Activated CD4-positive, alpha-beta T cell treated with anti-CD3 and anti-CD28 coated beads, Interleukin-2, amount 50 U/mL, for 16 hours (primary cell): Measurements from ENCODE around the gene LINGO1.

Experiments
- DNase-seq: peaks from one replicate; pipeline ENCODE4 v3.0.0-alpha.2; 2020

LINGO1 gene

GRCh38 chr15:77567202-77567601 is 65.5 kb downstream of the LINGO1 start:
- DNase-seq = no peak

- DNase-seq = no peak
Observed at GRCh38 chr15:77566092-77566491, 66.6 kb downstream of the LINGO1 start.

- no peak for DNase-seq
Observed at GRCh38 chr15:77565378-77565915, 67.3 kb downstream of the LINGO1 start.

- DNase-seq = no peak
Observed at GRCh38 chr15:77564938-77565337, 67.8 kb downstream of the LINGO1 start.

- no peak for DNase-seq
Observed at GRCh38 chr15:77564341-77564740, 68.4 kb downstream of the LINGO1 start.

GRCh38 chr15:77563623-77564156 is 69.0 kb downstream of the LINGO1 start:
- DNase-seq = no peak
